CD4-positive, alpha-beta T cell treated with Interleukin-6 for 4 hours (primary cell): ENCODE results near the gene ZNF462.
"Not testable (repeated sequence)": the region's sequence is repeated elsewhere in the genome, so short reads cannot be mapped to it uniquely, and the experiment has no call there.

Experiments
- DNase-seq: peaks from one replicate; pipeline ENCODE4 v3.0.0-alpha.2; 2020; ENCODE audit warnings: mixed read lengths

Gene ZNF462

GRCh38 chr9:106890608-106891007 is 27.6 kb downstream of the ZNF462 start:
- DNase-seq, result no peak

- DNase-seq, result no peak
Observed at GRCh38 chr9:106891286-106891685, 28.3 kb downstream of the ZNF462 start.

GRCh38 chr9:106892632-106893031 is 29.7 kb downstream of the ZNF462 start:
- DNase-seq, result no peak

- no peak for DNase-seq
Observed at GRCh38 chr9:106893088-106893487, 30.1 kb downstream of the ZNF462 start.

- no peak for DNase-seq
Observed at GRCh38 chr9:106896695-106897094, 33.7 kb downstream of the ZNF462 start.

- no peak for DNase-seq
Observed at GRCh38 chr9:106897236-106897635, 34.3 kb downstream of the ZNF462 start.

- DNase-seq, result no peak
Observed at GRCh38 chr9:106897751-106898150, 34.8 kb downstream of the ZNF462 start.

GRCh38 chr9:106900523-106900922 is 37.6 kb downstream of the ZNF462 start:
- not testable (repeated sequence) for DNase-seq

GRCh38 chr9:106906129-106906528 is 43.2 kb downstream of the ZNF462 start:
- DNase-seq, result no peak

GRCh38 chr9:106911951-106912350 is 49.0 kb downstream of the ZNF462 start:
- DNase-seq, result no peak

- no peak for DNase-seq
Observed at GRCh38 chr9:106913276-106913675, 50.3 kb downstream of the ZNF462 start.

- DNase-seq, result no peak
Observed at GRCh38 chr9:106915851-106916250, 52.9 kb downstream of the ZNF462 start.

GRCh38 chr9:106916466-106917235 is 53.7 kb downstream of the ZNF462 start:
- no peak for DNase-seq

GRCh38 chr9:106918825-106919509 is 56.0 kb downstream of the ZNF462 start:
- no peak for DNase-seq

- DNase-seq, result no peak
Observed at GRCh38 chr9:106920091-106920490, 57.1 kb downstream of the ZNF462 start.

- no peak for DNase-seq
Observed at GRCh38 chr9:106920701-106921283, 57.8 kb downstream of the ZNF462 start.

GRCh38 chr9:106921341-106921899 is 58.5 kb downstream of the ZNF462 start:
- peak; percentile 11 for DNase-seq

GRCh38 chr9:106922026-106922425 is 59.1 kb downstream of the ZNF462 start:
- DNase-seq, result no peak

- no peak for DNase-seq
Observed at GRCh38 chr9:106925392-106925791, 62.4 kb downstream of the ZNF462 start.

GRCh38 chr9:106927916-106928315 is 65.0 kb downstream of the ZNF462 start:
- DNase-seq, result no peak

GRCh38 chr9:106928350-106928749 is 65.4 kb downstream of the ZNF462 start:
- no peak for DNase-seq

- no peak for DNase-seq
Observed at GRCh38 chr9:106929471-106930177, 66.7 kb downstream of the ZNF462 start.

- DNase-seq, result no peak
Observed at GRCh38 chr9:106930477-106930876, 67.5 kb downstream of the ZNF462 start.
